HepG2 (cell line): ENCODE results near the gene SLC4A7. TPM values are rescaled to one million over a fixed set of nuclear protein-coding genes. Genes with fewer than 3 reads are reported as not detected.

ENCODE experiments used
- EZH2 ChIP-seq: conservative IDR thresholded peaks from 2 replicates; pipeline ENCODE4 v1.6.1; 2012; ENCODE audit warnings: mild to moderate bottlenecking, low read depth, low read length, moderate library complexity
- GTF2F1 ChIP-seq: fragments of 150-350 bp; IDR thresholded peaks from 2 replicates; pipeline ENCODE4 v1.6.1; 2014; ENCODE audit warnings: low read length
- RFXANK ChIP-seq: IDR thresholded peaks from 2 replicates; pipeline ENCODE4 v1.6.1; 2016
- SIN3A ChIP-seq: IDR thresholded peaks from 2 replicates; pipeline ENCODE4 v1.6.1; 2011; ENCODE audit warnings: low read depth, mild to moderate bottlenecking, control low read depth, low read length, borderline replicate concordance
- TARDBP ChIP-seq: sonication (generic); formaldehyde crosslinking; IDR thresholded peaks from 2 replicates; pipeline ENCODE4 v1.8.0; 2022; ENCODE audit warnings: mild to moderate bottlenecking, missing genetic modification reagents
- TEAD2 ChIP-seq: sonication (generic); formaldehyde crosslinking; IDR thresholded peaks from 2 replicates; pipeline ENCODE4 v1.9.0; 2021; ENCODE audit warnings: missing genetic modification reagents
- TEAD3 ChIP-seq: optimal IDR thresholded peaks from 2 replicates; pipeline ENCODE3; 2016; ENCODE audit warnings: borderline replicate concordance
- ZNF33B ChIP-seq: sonication (generic); formaldehyde crosslinking; IDR thresholded peaks from 2 replicates; pipeline ENCODE4 v1.5.1; 2020; ENCODE audit warnings: mild to moderate bottlenecking, missing genetic modification reagents
- ZNF451 ChIP-seq: sonication (generic); formaldehyde crosslinking; IDR thresholded peaks from 2 replicates; pipeline ENCODE4 v1.5.0; 2020; ENCODE audit warnings: mild to moderate bottlenecking, missing genetic modification reagents
- ZNF747 ChIP-seq: sonication (generic); formaldehyde crosslinking; IDR thresholded peaks from 2 replicates; pipeline ENCODE4 v1.8.1; 2023; ENCODE audit warnings: missing genetic modification reagents, mild to moderate bottlenecking, borderline replicate concordance
- polyA plus RNA-seq, 8 experiments: library from polyadenylated mRNA; depleted of rRNA in 3 of 8; stranded (reverse) in 7 of 8; unstranded in 1 of 8; fragments of >200 nt; fragmentation: Illumina TruSeq in 4 of 8; extraction: Trizol in 4 of 8; gene quantifications; 2 replicates each; pipeline versions ENCODE4 v1.2.1 to v1.2.3, GENCODE V29; 2011 to 2016; ENCODE audit warnings: low read depth in 4 of 8, missing spikeins in 1 of 8, mixed read lengths in 1 of 8; ENCODE audit not compliant: insufficient read depth in 1 of 8
- total RNA-seq, 5 experiments: library from RNA; depleted of rRNA; stranded (reverse); fragments of >200 nt; fragmentation: Illumina TruSeq; extraction: Trizol; gene quantifications; 2 replicates each; pipeline ENCODE4 v1.2.3, GENCODE V29; 2016; ENCODE audit warnings: low read depth in 1 of 5
- TF ChIP-seq, protein P1 (sequence below): sonication (generic); formaldehyde crosslinking; IDR thresholded peaks from 2 replicates; pipeline ENCODE4 v1.5.0; 2020; ENCODE audit warnings: mild to moderate bottlenecking, missing genetic modification reagents, borderline replicate concordance
- TF ChIP-seq, protein P2 (sequence below): sonication (generic); formaldehyde crosslinking; conservative IDR thresholded peaks from 2 replicates; pipeline ENCODE4 v1.4.0; 2020; ENCODE audit warnings: missing genetic modification reagents
- TF ChIP-seq, protein P3 (sequence below): IDR thresholded peaks from 2 replicates; pipeline ENCODE4 v1.6.1; 2016; ENCODE audit warnings: mild to moderate bottlenecking
- TF ChIP-seq, protein P4 (sequence below): sonication (generic); formaldehyde crosslinking; IDR thresholded peaks from 2 replicates; pipeline ENCODE4 v1.4.0; 2020; ENCODE audit warnings: missing genetic modification reagents

SLC4A7 gene
- total and polyA plus RNA-seq, 2 of the 13 experiments (the other 11 are each of a cell fraction or from before 2014, with no cell fraction given), result 16.4 to 43.8 TPM

DNA sequence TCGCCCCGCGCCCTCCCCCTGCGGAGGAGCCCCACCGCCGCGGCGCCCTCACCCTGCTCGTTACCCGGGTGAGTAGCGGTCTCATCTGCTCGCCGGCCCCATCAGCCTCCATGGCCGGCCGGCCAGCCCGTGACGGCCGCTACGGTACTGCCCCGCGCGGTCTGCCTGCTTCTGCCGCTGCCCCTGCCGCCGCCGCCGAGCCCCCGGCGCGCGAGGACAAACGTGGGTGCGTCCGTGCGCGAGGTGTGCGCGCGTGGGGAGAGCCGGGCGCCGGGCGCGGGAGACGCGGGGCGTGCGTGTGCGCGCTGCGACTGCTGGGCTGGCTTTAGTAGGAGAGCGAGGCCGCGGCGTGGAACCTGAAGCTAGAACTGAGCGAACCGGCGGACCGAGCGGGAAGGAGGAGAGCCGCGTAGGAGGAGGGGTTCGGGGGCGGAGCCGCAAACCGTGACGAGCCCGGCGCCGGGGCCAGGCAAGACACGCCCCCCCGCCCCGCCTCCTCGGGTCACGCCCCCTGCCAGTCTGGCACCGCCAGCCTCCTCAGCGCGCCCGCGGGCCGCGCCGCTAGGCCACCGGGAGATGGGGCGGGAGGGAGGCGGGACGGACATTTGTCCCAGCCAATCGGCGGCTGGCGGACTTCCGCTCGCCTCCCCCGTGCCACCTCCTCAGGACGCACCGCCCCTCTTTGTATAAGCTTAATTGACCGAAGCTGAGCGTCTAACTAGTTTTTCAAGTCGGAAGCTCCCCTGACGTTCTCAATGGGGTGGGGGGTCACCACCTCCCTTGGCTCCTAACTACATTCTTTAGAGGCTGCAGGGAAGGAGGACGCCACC, at the start of gene SLC4A7 (continued):
- TF ChIP-seq, protein P1, sequence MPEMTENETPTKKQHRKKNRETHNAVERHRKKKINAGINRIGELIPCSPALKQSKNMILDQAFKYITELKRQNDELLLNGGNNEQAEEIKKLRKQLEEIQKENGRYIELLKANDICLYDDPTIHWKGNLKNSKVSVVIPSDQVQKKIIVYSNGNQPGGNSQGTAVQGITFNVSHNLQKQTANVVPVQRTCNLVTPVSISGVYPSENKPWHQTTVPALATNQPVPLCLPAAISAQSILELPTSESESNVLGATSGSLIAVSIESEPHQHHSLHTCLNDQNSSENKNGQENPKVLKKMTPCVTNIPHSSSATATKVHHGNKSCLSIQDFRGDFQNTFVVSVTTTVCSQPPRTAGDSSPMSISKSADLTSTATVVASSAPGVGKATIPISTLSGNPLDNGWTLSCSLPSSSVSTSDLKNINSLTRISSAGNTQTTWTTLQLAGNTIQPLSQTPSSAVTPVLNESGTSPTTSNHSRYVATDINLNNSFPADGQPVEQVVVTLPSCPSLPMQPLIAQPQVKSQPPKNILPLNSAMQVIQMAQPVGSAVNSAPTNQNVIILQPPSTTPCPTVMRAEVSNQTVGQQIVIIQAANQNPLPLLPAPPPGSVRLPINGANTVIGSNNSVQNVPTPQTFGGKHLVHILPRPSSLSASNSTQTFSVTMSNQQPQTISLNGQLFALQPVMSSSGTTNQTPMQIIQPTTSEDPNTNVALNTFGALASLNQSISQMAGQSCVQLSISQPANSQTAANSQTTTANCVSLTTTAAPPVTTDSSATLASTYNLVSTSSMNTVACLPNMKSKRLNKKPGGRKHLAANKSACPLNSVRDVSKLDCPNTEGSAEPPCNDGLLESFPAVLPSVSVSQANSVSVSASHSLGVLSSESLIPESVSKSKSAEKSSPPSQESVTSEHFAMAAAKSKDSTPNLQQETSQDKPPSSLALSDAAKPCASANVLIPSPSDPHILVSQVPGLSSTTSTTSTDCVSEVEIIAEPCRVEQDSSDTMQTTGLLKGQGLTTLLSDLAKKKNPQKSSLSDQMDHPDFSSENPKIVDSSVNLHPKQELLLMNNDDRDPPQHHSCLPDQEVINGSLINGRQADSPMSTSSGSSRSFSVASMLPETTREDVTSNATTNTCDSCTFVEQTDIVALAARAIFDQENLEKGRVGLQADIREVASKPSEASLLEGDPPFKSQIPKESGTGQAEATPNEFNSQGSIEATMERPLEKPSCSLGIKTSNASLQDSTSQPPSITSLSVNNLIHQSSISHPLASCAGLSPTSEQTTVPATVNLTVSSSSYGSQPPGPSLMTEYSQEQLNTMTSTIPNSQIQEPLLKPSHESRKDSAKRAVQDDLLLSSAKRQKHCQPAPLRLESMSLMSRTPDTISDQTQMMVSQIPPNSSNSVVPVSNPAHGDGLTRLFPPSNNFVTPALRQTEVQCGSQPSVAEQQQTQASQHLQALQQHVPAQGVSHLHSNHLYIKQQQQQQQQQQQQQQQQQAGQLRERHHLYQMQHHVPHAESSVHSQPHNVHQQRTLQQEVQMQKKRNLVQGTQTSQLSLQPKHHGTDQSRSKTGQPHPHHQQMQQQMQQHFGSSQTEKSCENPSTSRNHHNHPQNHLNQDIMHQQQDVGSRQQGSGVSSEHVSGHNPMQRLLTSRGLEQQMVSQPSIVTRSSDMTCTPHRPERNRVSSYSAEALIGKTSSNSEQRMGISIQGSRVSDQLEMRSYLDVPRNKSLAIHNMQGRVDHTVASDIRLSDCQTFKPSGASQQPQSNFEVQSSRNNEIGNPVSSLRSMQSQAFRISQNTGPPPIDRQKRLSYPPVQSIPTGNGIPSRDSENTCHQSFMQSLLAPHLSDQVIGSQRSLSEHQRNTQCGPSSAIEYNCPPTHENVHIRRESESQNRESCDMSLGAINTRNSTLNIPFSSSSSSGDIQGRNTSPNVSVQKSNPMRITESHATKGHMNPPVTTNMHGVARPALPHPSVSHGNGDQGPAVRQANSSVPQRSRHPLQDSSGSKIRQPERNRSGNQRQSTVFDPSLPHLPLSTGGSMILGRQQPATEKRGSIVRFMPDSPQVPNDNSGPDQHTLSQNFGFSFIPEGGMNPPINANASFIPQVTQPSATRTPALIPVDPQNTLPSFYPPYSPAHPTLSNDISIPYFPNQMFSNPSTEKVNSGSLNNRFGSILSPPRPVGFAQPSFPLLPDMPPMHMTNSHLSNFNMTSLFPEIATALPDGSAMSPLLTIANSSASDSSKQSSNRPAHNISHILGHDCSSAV, result 0 out of 2 replicates have a peak, but pooled peaks have one; percentile 79
- 0 out of 2 replicates have a peak, but pooled peaks have one; percentile 53 for TF ChIP-seq TEAD2 (CRISPR knock-in tag)
- TF ChIP-seq, protein P2, sequence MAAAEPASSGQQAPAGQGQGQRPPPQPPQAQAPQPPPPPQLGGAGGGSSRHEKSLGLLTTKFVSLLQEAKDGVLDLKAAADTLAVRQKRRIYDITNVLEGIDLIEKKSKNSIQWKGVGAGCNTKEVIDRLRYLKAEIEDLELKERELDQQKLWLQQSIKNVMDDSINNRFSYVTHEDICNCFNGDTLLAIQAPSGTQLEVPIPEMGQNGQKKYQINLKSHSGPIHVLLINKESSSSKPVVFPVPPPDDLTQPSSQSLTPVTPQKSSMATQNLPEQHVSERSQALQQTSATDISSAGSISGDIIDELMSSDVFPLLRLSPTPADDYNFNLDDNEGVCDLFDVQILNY (CRISPR knock-in tag), result peak; percentile 21; the same call in 1 of the 2 replicates
- TF ChIP-seq GTF2F1, result peak; percentile 34; the same call in 1 of the 2 replicates
- no peak for TF ChIP-seq RFXANK (CRISPR knock-in tag)
- TF ChIP-seq ZNF747 (CRISPR knock-in tag), result 0 out of 2 replicates have a peak, but pooled peaks have one; percentile 18
- TF ChIP-seq ZNF451, result peak; percentile 92; the same call in 1 of the 2 replicates
- TF ChIP-seq, protein P3, sequence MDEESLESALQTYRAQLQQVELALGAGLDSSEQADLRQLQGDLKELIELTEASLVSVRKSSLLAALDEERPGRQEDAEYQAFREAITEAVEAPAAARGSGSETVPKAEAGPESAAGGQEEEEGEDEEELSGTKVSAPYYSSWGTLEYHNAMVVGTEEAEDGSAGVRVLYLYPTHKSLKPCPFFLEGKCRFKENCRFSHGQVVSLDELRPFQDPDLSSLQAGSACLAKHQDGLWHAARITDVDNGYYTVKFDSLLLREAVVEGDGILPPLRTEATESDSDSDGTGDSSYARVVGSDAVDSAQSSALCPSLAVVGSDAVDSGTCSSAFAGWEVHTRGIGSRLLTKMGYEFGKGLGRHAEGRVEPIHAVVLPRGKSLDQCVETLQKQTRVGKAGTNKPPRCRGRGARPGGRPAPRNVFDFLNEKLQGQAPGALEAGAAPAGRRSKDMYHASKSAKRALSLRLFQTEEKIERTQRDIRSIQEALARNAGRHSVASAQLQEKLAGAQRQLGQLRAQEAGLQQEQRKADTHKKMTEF, result peak; percentile 73; the same call in 1 of the 2 replicates
- peak; percentile 82; the same call in 1 of the 2 replicates for TF ChIP-seq ZNF33B (CRISPR knock-in tag)
- no peak for TF ChIP-seq EZH2
- TF ChIP-seq, protein P4, sequence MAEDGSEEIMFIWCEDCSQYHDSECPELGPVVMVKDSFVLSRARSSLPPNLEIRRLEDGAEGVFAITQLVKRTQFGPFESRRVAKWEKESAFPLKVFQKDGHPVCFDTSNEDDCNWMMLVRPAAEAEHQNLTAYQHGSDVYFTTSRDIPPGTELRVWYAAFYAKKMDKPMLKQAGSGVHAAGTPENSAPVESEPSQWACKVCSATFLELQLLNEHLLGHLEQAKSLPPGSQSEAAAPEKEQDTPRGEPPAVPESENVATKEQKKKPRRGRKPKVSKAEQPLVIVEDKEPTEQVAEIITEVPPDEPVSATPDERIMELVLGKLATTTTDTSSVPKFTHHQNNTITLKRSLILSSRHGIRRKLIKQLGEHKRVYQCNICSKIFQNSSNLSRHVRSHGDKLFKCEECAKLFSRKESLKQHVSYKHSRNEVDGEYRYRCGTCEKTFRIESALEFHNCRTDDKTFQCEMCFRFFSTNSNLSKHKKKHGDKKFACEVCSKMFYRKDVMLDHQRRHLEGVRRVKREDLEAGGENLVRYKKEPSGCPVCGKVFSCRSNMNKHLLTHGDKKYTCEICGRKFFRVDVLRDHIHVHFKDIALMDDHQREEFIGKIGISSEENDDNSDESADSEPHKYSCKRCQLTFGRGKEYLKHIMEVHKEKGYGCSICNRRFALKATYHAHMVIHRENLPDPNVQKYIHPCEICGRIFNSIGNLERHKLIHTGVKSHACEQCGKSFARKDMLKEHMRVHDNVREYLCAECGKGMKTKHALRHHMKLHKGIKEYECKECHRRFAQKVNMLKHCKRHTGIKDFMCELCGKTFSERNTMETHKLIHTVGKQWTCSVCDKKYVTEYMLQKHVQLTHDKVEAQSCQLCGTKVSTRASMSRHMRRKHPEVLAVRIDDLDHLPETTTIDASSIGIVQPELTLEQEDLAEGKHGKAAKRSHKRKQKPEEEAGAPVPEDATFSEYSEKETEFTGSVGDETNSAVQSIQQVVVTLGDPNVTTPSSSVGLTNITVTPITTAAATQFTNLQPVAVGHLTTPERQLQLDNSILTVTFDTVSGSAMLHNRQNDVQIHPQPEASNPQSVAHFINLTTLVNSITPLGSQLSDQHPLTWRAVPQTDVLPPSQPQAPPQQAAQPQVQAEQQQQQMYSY (CRISPR knock-in tag), result 0 out of 2 replicates have a peak, but pooled peaks have one; percentile 48
- TF ChIP-seq TARDBP, result peak; percentile 36; the same call in 1 of the 2 replicates
- peak; percentile 9 for TF ChIP-seq TEAD3 (CRISPR knock-in tag)
- peak; percentile 78; the same call in 1 of the 2 replicates for TF ChIP-seq SIN3A
